NCI-H524 (cell line): Measurements from ENCODE around the gene CATSPER1.

Source experiments
- DNase-seq, 2 experiments: peaks; one replicate each; lab custom pipeline; 2025; lab: John Stamatoyannopoulos, UW

Gene CATSPER1

DNA sequence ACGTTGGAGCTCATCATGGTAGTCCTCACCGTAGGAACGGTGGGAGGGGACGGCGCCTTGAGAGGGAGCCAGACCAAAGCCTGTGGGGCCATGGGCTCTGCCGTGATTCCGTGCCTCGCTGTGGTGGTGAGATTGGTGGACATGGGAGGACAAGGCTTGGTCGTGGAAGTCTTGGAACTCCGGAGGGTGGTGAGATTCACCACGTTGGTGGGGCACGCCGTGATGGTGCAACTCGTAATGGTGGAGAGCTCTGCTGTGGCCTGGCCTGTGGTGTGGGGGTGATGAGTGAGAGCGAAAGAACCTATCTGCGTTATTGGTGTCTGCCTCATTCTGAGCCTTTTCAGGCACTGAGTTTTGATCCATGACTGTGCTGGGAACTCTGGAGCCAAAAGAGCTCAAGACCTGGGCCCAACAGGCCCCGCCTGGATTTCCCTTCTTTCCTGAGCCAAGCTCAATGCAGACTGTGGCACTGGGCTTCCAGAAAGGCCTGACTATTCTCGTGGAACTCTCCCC, at the start of gene CATSPER1:
CATSPER1 (minus strand) TSS at position 463 of the 513 bp plus-strand sequence; CDS start at position 363, 100 bp downstream.
- DNase-seq: no peak

DNA sequence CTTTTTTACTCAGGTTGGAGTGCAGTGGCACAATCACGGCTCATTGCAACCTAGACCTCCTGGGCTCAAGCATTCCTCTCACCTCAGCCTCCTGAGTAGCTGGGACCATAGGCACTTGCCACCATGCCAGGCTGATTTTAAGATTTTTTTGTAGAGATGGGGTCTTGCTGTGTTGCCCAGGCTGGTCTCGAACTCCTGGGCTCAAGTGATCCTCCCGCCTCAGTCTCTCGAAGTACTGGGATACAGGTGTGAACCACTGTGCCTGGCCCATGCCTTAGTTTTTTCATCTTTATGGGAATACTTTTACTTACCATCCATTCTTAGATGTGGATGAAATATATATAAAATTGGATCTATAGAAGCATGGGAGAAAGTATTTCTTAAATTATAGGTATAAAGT, 49.0 kb upstream of the CATSPER1 start:
- DNase-seq: no peak

DNA sequence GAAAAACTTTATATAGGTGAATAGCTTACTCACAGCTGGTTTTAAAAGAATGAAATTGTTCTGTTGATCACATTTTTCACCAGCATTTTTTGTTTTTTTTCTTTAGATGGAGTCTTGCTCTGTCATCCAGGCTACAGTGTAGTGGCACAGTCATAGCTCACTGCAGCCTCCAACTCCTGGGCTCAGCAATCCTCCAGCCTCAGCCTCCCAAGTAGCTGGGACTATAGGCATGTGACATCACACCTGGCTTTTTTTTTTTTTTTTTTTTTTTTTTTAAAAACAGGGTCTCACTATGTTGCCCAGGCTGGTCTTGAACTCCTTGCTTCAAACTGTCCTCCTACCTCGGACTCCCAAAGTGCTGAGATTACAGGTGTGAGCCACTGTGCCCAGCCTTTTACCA, 47.4 kb upstream of the CATSPER1 start:
- DNase-seq: no peak

DNA sequence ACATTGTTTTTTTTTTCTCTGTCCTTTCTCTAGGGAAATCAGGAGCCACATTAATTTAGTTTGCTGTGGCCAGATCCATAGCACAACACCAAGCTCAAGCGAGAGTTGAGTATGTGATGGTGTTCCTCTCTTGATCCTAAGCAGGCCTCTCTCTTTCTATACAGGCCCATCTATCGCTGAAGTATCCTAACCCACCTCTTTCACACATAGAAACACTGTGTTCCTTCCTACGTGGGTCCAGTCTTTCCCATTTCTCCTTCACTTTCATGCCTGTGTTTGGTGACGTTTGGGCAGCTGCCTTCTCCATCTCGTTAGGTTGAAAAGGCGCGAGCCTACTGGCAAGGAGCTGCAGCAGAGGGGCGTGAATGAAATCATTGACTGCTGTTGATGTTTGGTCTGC, 46.2 kb upstream of the CATSPER1 start:
- DNase-seq: no peak

GRCh38 chr11:66072081-66072480, 45.8 kb upstream of the CATSPER1 start:
- no peak for DNase-seq

GRCh38 chr11:66071381-66071801, 45.1 kb upstream of the CATSPER1 start:
- DNase-seq: no peak

- DNase-seq: no peak
Measured at GRCh38 chr11:66070604-66071380, 44.5 kb upstream of the CATSPER1 start.

GRCh38 chr11:66069715-66070603, 43.7 kb upstream of the CATSPER1 start, which contains the start of gene PACS1:
Gene PACS1 (plus strand): TSS chr11:66070272. CDS start chr11:66070487, 215 bp downstream.
- DNase-seq: peak in 1 of 2 experiments; percentile 45

DNA sequence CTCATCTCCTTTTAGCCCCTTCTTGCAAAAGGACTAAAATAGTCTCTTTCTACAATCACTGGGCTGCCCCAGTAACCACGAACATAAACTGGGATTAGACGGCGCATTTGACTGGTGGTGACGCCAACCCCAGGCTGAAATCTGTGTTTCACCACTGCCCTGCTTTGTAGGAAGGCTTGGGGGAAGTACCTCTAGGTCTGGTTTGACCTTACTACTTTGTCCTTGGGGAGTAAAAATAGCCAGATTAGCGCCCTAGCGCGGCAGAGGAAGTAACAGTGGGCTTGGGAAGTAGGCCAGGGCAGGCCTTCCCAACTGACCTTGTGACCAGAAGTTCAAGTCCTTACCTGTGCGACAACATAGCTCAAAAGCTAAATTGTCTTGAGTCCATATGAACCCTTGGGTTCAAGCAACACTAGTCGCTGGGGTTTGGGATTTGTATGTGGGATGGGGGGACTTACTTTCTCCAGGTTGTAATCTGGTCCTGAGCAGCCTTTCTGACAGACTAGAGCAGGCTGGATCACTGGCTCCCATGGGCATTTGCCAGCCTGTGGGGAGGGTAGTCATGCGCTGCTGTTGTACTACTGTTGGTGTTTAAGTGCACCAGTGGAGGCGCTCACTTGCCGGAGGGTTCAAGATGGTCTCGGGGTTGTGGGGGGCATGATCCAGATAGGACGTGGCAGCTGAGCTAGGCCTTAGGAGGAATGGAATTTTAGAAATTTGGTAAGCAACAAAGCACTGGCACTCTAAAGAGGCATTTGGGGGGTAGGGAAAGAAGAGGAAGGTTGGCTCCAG, 42.8 kb upstream of the CATSPER1 start:
- DNase-seq: peak in 1 of 2 experiments; percentile 35

DNA sequence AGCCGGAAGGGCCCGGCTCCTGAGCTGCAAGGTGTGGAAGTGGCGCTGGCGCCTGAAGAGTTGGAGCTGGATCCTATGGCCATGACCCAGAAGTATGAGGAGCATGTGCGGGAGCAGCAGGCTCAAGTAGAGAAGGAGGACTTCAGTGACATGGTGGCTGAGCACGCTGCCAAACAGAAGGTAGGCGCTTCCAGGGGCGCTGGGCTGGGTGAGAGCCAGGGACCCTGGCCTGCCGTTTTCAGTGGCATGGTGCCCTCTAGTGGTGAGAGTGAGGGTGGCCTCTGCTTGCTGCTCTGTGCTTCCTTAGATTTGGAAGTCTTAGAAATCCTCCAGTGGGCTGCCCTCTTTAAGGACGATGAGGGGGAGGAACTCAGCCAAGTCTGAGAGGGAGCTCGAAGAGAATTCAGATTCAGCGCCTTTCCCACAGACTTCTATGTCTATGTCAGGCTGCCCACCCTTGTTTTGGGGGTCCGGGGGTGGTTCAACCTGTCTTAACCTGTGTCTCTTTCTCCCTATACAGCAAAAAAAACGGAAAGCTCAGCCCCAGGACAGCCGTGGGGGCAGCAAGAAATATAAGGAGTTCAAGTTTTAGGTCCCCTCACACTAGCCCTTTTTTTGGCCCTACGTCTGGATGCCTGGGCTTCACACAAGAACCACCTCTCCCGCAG, 42.0 kb upstream of the CATSPER1 start:
- DNase-seq: peak; percentile 25 to 73

DNA sequence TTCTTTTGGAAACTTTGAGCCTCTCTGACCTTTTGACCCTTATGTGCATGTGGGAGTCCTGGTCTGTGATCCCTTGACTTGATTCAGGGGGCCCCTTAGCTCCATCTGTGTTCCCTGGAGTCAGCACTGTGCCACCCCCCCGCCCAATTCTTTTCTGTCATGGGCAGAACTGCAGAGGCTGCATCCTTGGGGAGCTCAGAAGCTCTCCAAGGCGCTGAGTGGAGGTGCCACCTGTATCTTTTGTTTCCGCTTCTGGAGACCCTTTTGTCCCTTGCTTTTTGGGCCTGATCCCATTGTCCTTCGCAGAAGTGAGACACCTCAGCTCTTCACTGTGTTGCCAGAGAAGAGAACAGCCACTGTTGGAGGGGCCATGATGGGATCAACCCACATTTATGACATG, 41.4 kb upstream of the CATSPER1 start:
- DNase-seq: no peak

- DNase-seq: no peak
Measured at GRCh38 chr11:66066751-66067150, 40.5 kb upstream of the CATSPER1 start.

DNA sequence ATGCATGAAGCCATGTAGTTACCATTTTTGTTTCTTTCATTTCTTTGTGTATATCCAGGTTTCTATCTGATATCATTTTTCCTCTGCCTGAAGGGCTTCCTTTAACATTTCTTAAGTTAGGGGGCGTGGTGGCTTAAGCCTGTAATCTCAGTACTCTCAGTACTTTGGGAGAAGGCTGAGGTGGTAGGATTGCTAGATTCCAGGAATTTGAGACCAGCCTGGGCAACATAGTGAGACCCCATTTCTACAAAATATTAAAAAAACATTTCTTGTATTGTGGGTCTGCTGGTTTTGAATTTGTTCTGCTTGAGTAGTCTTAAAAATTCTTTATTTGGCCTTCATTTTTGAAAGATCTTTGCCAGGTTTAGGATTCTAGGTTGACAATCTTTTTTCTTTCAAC, 38.3 kb upstream of the CATSPER1 start:
- no peak for DNase-seq

GRCh38 chr11:66063900-66064299, 37.6 kb upstream of the CATSPER1 start:
- no peak for DNase-seq

- DNase-seq: no peak
Measured at GRCh38 chr11:66062408-66062807, 36.1 kb upstream of the CATSPER1 start.

DNA sequence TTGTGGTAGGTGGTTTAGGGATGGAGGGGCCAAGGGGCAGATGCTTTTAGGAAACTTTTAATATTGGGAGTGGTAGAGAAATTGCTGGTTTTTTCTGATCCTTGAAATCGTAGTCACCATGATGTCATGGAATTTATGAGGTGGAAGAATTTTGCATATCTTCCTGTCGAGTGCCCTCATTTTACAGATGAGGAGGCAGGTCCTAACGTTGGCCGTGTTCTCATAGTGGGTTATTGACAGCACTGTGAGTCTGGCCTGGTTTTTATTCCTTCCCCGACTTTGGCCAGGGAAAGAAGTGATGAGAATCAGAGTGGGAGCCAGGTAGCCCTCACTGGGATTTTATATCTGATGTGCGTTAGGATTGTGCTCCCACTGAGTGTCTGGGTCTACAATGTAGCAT, 35.0 kb upstream of the CATSPER1 start:
- DNase-seq: no peak

DNA sequence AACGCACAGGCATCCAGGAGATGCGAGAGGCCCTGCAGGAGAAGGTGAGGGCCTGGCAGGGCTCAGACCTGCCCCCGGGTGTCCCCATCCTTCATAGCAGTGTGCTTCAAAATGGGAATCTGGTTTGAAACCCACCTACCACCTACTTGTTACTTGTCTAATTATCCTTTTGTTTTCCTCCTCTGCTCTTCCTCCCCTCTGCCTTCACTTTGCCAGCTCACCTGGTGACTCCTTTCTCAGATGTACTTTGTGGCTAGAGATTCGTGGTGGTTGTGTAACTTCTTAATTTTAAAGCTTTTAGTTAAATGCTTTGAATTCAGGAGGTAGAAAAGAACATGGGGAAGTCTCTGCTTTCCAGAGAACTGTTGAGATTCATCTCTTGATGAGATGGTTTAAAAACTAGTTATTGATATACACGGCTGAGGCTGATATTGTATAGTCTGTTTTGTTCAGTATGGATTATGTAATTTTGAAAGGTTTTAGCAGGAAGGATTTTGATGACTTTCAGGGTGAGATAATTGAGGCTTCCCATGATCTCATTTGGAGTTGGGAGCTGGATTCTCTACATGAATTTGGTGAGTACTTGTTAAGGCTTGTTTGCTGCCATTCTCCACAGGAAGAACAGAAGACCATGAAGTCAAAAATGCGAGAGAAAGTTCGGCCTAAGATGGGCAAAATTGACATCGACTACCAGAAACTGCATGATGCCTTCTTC, 33.8 kb upstream of the CATSPER1 start:
- no peak for DNase-seq

GRCh38 chr11:66056501-66056900, 30.2 kb upstream of the CATSPER1 start:
- DNase-seq: no peak

GRCh38 chr11:66055021-66055420, 28.7 kb upstream of the CATSPER1 start:
- no peak for DNase-seq

GRCh38 chr11:66052664-66052982, 26.3 kb upstream of the CATSPER1 start:
- no peak for DNase-seq
